ENCODE data around the gene BMP10. TPM values are rescaled to one million over a fixed set of nuclear protein-coding genes. Genes with fewer than 3 reads are reported as not detected.

The BMP10 gene
- total RNA-seq, 1 donor from 2014 or later: not detected

- DNase-seq: no peak
These were observed 18.3 kb upstream of the BMP10 start for GRCh38 chr2:68889500-68889899.

GRCh38 chr2:68889021-68889420 lies 17.8 kb upstream of the BMP10 start:
- DNase-seq: no peak

- no peak for DNase-seq
These were observed 17.0 kb upstream of the BMP10 start for GRCh38 chr2:68888038-68888704.

GRCh38 chr2:68885811-68886075 lies 14.5 kb upstream of the BMP10 start:
- no peak for DNase-seq

GRCh38 chr2:68885074-68885810 lies 14.0 kb upstream of the BMP10 start:
- DNase-seq: no peak

- no peak for DNase-seq
These were observed 9.0 kb upstream of the BMP10 start for GRCh38 chr2:68880213-68880612.

GRCh38 chr2:68879296-68879695 lies 8.1 kb upstream of the BMP10 start:
- DNase-seq: no peak

- no peak for DNase-seq
These were observed 7.6 kb upstream of the BMP10 start for GRCh38 chr2:68878753-68879152.

GRCh38 chr2:68878071-68878711 lies 7.0 kb upstream of the BMP10 start:
- DNase-seq: no peak

GRCh38 chr2:68877079-68877772 lies 6.0 kb upstream of the BMP10 start:
- DNase-seq: no peak

- DNase-seq: no peak
These were observed 982 bp downstream of the BMP10 start for GRCh38 chr2:68870215-68870614.

GRCh38 chr2:68865108-68865507 lies 6.1 kb downstream of the BMP10 start:
- no peak for DNase-seq

- DNase-seq: no peak
These were observed 7.2 kb downstream of the BMP10 start for GRCh38 chr2:68863996-68864395.

- no peak for DNase-seq
These were observed 8.3 kb downstream of the BMP10 start for GRCh38 chr2:68862889-68863288.

GRCh38 chr2:68861330-68861729 lies 9.9 kb downstream of the BMP10 start:
- no peak for DNase-seq

- no peak for DNase-seq
These were observed 11.1 kb downstream of the BMP10 start for GRCh38 chr2:68860111-68860510.

- no peak for DNase-seq
These were observed 13.2 kb downstream of the BMP10 start for GRCh38 chr2:68857855-68858456.

GRCh38 chr2:68857202-68857845 lies 13.9 kb downstream of the BMP10 start:
- DNase-seq: no peak

GRCh38 chr2:68855550-68855949 lies 15.6 kb downstream of the BMP10 start:
- no peak for DNase-seq

- DNase-seq: no peak
These were observed 16.7 kb downstream of the BMP10 start for GRCh38 chr2:68854476-68854875.

GRCh38 chr2:68853915-68854314 lies 17.3 kb downstream of the BMP10 start:
- DNase-seq: no peak

- no peak for DNase-seq
These were observed 18.2 kb downstream of the BMP10 start for GRCh38 chr2:68853035-68853434.

Data from occipital lobe (tissue), 2 donors.